Measurements from ENCODE around the gene TMBIM4.
"Not testable (repeated sequence)": the region's sequence is repeated elsewhere in the genome, so short reads cannot be mapped to it uniquely, and the experiment has no call there.

The TMBIM4 gene

GRCh38 chr12:66169221-66170170 lies at the start of gene TMBIM4:
Gene TMBIM4 (minus strand): TSS chr12:66169996. CDS start chr12:66169951, 45 bp downstream.
- in situ Hi-C loops (cut with HindIII; ENCODE audit: low pct_unique_long_range_greater_than_20kb, low sequenced_read_pairs), result no loop called here
- peak; percentile 89 to 95 for DNase-seq (ENCODE audit: low read depth in 1 of 2, low spot score in 1 of 2)
- TF ChIP-seq JUND (IDR thresholded peaks at IDR 0.05; ENCODE audit: low read depth), result no peak

- in situ Hi-C loops (cut with HindIII; ENCODE audit: low pct_unique_long_range_greater_than_20kb, low sequenced_read_pairs), result no loop called here
- no peak for DNase-seq (ENCODE audit: low read depth in 1 of 2, low spot score in 1 of 2)
Measured at GRCh38 chr12:66217342-66217917, 47.6 kb upstream of the TMBIM4 start.

GRCh38 chr12:66213011-66213410 lies 43.2 kb upstream of the TMBIM4 start:
- in situ Hi-C loops (cut with HindIII; ENCODE audit: low pct_unique_long_range_greater_than_20kb, low sequenced_read_pairs); DNase-seq (ENCODE audit: low read depth in 1 of 2, low spot score in 1 of 2): not testable (repeated sequence)

More at GRCh38 chr12:66217342-66217917, 47.6 kb upstream of the TMBIM4 start:
- no peak for TF ChIP-seq JUND (IDR thresholded peaks at IDR 0.05; ENCODE audit: low read depth)

- in situ Hi-C loops (cut with HindIII; ENCODE audit: low pct_unique_long_range_greater_than_20kb, low sequenced_read_pairs); DNase-seq (ENCODE audit: low read depth in 1 of 2, low spot score in 1 of 2): not testable (repeated sequence)
Measured at GRCh38 chr12:66211573-66211972, 41.8 kb upstream of the TMBIM4 start.

GRCh38 chr12:66210840-66211239 lies 41.0 kb upstream of the TMBIM4 start:
- TF ChIP-seq JUND (IDR thresholded peaks at IDR 0.05; ENCODE audit: low read depth), result no peak
- DNase-seq (ENCODE audit: low read depth in 1 of 2, low spot score in 1 of 2), result no peak
- in situ Hi-C loops (cut with HindIII; ENCODE audit: low pct_unique_long_range_greater_than_20kb, low sequenced_read_pairs), result no loop called here

GRCh38 chr12:66206141-66206540 lies 36.3 kb upstream of the TMBIM4 start:
- in situ Hi-C loops (cut with HindIII; ENCODE audit: low pct_unique_long_range_greater_than_20kb, low sequenced_read_pairs), result no loop called here
- TF ChIP-seq JUND (IDR thresholded peaks at IDR 0.05; ENCODE audit: low read depth), result no peak
- no peak for DNase-seq (ENCODE audit: low read depth in 1 of 2, low spot score in 1 of 2)

GRCh38 chr12:66203820-66204219 lies 34.0 kb upstream of the TMBIM4 start:
- no peak for DNase-seq (ENCODE audit: low read depth in 1 of 2, low spot score in 1 of 2)
- in situ Hi-C loops (cut with HindIII; ENCODE audit: low pct_unique_long_range_greater_than_20kb, low sequenced_read_pairs), result no loop called here
- no peak for TF ChIP-seq JUND (IDR thresholded peaks at IDR 0.05; ENCODE audit: low read depth)

GRCh38 chr12:66199831-66200509 lies 30.2 kb upstream of the TMBIM4 start:
- in situ Hi-C loops (cut with HindIII; ENCODE audit: low pct_unique_long_range_greater_than_20kb, low sequenced_read_pairs), result no loop called here
- TF ChIP-seq JUND (IDR thresholded peaks at IDR 0.05; ENCODE audit: low read depth), result no peak
- no peak for DNase-seq (ENCODE audit: low read depth in 1 of 2, low spot score in 1 of 2)

- in situ Hi-C loops (cut with HindIII; ENCODE audit: low pct_unique_long_range_greater_than_20kb, low sequenced_read_pairs), result no loop called here
- DNase-seq (ENCODE audit: low read depth in 1 of 2, low spot score in 1 of 2), result no peak
- TF ChIP-seq JUND (IDR thresholded peaks at IDR 0.05; ENCODE audit: low read depth), result no peak
Measured at GRCh38 chr12:66199141-66199540, 29.3 kb upstream of the TMBIM4 start.

- no peak for DNase-seq (ENCODE audit: low read depth in 1 of 2, low spot score in 1 of 2)
- in situ Hi-C loops (cut with HindIII; ENCODE audit: low pct_unique_long_range_greater_than_20kb, low sequenced_read_pairs), result no loop called here
- TF ChIP-seq JUND (IDR thresholded peaks at IDR 0.05; ENCODE audit: low read depth), result no peak
Measured at GRCh38 chr12:66197495-66197921, 27.7 kb upstream of the TMBIM4 start.

- in situ Hi-C loops (cut with HindIII; ENCODE audit: low pct_unique_long_range_greater_than_20kb, low sequenced_read_pairs), result no loop called here
- no peak for DNase-seq (ENCODE audit: low read depth in 1 of 2, low spot score in 1 of 2)
- TF ChIP-seq JUND (IDR thresholded peaks at IDR 0.05; ENCODE audit: low read depth), result no peak
Measured at GRCh38 chr12:66196806-66197205, 27.0 kb upstream of the TMBIM4 start.

- DNase-seq (ENCODE audit: low read depth in 1 of 2, low spot score in 1 of 2), result peak in 1 of 2 experiments; percentile 9
- in situ Hi-C loops (cut with HindIII; ENCODE audit: low pct_unique_long_range_greater_than_20kb, low sequenced_read_pairs), result no loop called here
- TF ChIP-seq JUND (IDR thresholded peaks at IDR 0.05; ENCODE audit: low read depth), result no peak
Measured at GRCh38 chr12:66195242-66195641, 25.4 kb upstream of the TMBIM4 start.

GRCh38 chr12:66194122-66194521 lies 24.3 kb upstream of the TMBIM4 start:
- in situ Hi-C loops (cut with HindIII; ENCODE audit: low pct_unique_long_range_greater_than_20kb, low sequenced_read_pairs), result no loop called here
- DNase-seq (ENCODE audit: low read depth in 1 of 2, low spot score in 1 of 2), result no peak
- no peak for TF ChIP-seq JUND (IDR thresholded peaks at IDR 0.05; ENCODE audit: low read depth)

Data from T47D (cell line).